Measurements from ENCODE around the gene RAP1GAP2. TPM values are rescaled to one million over a fixed set of nuclear protein-coding genes. Genes with fewer than 3 reads are reported as not detected.

RAP1GAP2 gene
- polyA plus RNA-seq, 1 experiment = 2.8 TPM

- Histone ChIP-seq H3K27ac (ENCODE audit: low read depth, low read length) (no peak overlapping the region), H3K4me3 (ENCODE audit: low read depth, low read length) (no peak overlapping the region), H3K9me3 (ENCODE audit: control insufficient read depth, insufficient read depth, low read length) (no peaks in the 10 kb centered on the region), H3K27me3 (ENCODE audit: control insufficient read depth, insufficient read depth, low read length) (no peaks in the 10 kb centered on the region)
- ChIA-PET POLR2A (no interaction called here), CTCF (interaction anchor here (0.6 to 6.6 kb wide), 6 partner anchors 8 to 306 kb away, joined by 3 to 101 read pairs (median 7); no protein-coding TSS in a partner anchor)
- TF ChIP-seq, protein P1, sequence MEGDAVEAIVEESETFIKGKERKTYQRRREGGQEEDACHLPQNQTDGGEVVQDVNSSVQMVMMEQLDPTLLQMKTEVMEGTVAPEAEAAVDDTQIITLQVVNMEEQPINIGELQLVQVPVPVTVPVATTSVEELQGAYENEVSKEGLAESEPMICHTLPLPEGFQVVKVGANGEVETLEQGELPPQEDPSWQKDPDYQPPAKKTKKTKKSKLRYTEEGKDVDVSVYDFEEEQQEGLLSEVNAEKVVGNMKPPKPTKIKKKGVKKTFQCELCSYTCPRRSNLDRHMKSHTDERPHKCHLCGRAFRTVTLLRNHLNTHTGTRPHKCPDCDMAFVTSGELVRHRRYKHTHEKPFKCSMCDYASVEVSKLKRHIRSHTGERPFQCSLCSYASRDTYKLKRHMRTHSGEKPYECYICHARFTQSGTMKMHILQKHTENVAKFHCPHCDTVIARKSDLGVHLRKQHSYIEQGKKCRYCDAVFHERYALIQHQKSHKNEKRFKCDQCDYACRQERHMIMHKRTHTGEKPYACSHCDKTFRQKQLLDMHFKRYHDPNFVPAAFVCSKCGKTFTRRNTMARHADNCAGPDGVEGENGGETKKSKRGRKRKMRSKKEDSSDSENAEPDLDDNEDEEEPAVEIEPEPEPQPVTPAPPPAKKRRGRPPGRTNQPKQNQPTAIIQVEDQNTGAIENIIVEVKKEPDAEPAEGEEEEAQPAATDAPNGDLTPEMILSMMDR (IDR thresholded peaks at IDR 0.05; ENCODE audit: low read depth, low read length) = no peak
- DNase-seq (ENCODE audit: low read depth, low spot score) = no peak
Measured at GRCh38 chr17:3011891-3012290, 215.7 kb downstream of the RAP1GAP2 start.

DNA sequence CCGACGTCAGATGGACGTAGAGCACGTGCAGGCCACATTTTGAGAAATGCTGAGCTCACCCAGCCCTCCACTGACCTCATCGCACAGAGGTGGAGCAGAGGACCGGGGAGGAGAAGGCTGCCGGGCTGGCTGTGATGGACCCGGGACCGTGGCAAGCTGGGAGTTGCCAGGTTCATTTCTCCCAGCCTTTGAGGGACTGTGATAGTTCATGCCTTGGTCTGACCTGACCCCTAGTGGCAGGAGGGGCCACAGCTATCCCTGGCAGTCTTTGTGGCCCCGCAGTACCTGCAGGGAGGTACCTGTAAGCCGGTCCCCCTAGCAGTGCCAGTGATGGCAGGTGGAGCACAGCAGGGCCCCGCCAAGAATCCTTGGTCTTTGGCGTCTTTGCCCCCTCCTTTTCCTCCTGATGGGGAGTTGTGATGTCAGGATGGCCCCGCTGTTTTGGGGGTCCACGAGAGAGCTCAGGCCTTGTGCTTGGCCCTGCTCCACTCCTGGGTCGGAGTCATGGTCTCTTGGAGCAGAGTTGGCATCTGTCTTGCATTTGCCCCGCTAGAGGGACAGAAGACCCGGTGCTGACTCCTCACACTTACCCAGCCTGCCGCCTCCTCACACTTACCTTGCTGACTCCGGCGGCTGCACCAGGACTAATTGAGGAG lies 216.8 kb downstream of the RAP1GAP2 start:
- H3K27ac ChIP-seq (ENCODE audit: low read depth, low read length) = no peak overlapping the region
- peaks cover 3% of the 10 kb centered on the region; the same call in 1 of the 2 replicates for H3K9me3 ChIP-seq (ENCODE audit: control insufficient read depth, insufficient read depth, low read length)
- DNase-seq (ENCODE audit: low read depth, low spot score) = no peak
- CTCF ChIA-PET = interaction anchor here (0.6 to 6.6 kb wide), 14 partner anchors 24 to 294 kb away, joined by 3 to 101 read pairs (median 5); no protein-coding TSS in a partner anchor
- no peak overlapping the region for H3K4me3 ChIP-seq (ENCODE audit: low read depth, low read length)
- H3K27me3 ChIP-seq (ENCODE audit: control insufficient read depth, insufficient read depth, low read length) = no peaks in the 10 kb centered on the region
- TF ChIP-seq, protein P1 (IDR thresholded peaks at IDR 0.05; ENCODE audit: low read depth, low read length) = peak; percentile 76
- POLR2A ChIA-PET = interaction anchor here (0.8 kb wide), 1 partner anchor 169 kb away, joined by 3 read pairs; no protein-coding TSS in a partner anchor

- DNase-seq (ENCODE audit: low read depth, low spot score) = no peak
- Histone ChIP-seq H3K27ac (ENCODE audit: low read depth, low read length) (peak overlapping the region; percentile 11), H3K9me3 (ENCODE audit: control insufficient read depth, insufficient read depth, low read length) (peaks cover 10% of the 10 kb centered on the region), H3K4me3 (ENCODE audit: low read depth, low read length) (no peak overlapping the region), H3K27me3 (ENCODE audit: control insufficient read depth, insufficient read depth, low read length) (no peaks in the 10 kb centered on the region)
- ChIA-PET CTCF (interaction anchor here (0.5 to 6.6 kb wide), 5 partner anchors 10 to 230 kb away, joined by 3 to 101 read pairs (median 4); no protein-coding TSS in a partner anchor), POLR2A (no interaction called here)
- TF ChIP-seq, protein P1 (IDR thresholded peaks at IDR 0.05; ENCODE audit: low read depth, low read length) = no peak
Measured at GRCh38 chr17:3015890-3016289, 219.7 kb downstream of the RAP1GAP2 start.

DNA sequence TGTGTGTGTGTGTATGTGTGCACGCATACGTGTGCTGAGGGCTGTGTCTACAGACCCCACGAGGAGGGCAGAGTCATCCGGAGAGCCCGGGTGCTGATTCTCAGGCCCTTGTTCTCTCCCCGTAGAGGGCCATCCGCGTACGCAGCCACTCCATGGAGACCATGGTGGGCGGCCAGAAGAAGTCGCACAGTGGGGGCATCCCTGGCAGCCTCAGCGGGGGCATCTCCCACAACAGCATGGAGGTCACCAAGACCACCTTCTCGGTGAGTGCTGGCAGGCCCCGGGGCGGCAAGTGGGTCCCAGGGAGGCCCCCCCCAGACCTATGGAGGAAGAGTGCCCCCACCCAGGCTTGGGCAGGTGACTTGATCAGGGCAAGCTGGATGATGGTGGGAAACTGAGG lies 221.7 kb downstream of the RAP1GAP2 start:
- H3K27ac ChIP-seq (ENCODE audit: low read depth, low read length) = no peak overlapping the region
- DNase-seq (ENCODE audit: low read depth, low spot score) = no peak
- H3K27me3 ChIP-seq (ENCODE audit: control insufficient read depth, insufficient read depth, low read length) = no peaks in the 10 kb centered on the region
- ChIA-PET CTCF (no interaction called here), POLR2A (no interaction called here)
- no peak overlapping the region for H3K4me3 ChIP-seq (ENCODE audit: low read depth, low read length)
- peaks cover 10% of the 10 kb centered on the region for H3K9me3 ChIP-seq (ENCODE audit: control insufficient read depth, insufficient read depth, low read length)
- TF ChIP-seq, protein P1 (IDR thresholded peaks at IDR 0.05; ENCODE audit: low read depth, low read length) = no peak

- Histone ChIP-seq H3K27me3 (ENCODE audit: control insufficient read depth, insufficient read depth, low read length) (no peaks in the 10 kb centered on the region), H3K9me3 (ENCODE audit: control insufficient read depth, insufficient read depth, low read length) (peaks cover 10% of the 10 kb centered on the region), H3K4me3 (ENCODE audit: low read depth, low read length) (no peak overlapping the region), H3K27ac (ENCODE audit: low read depth, low read length) (no peak overlapping the region)
- CTCF ChIA-PET = no interaction called here
- DNase-seq (ENCODE audit: low read depth, low spot score) = no peak
- TF ChIP-seq, protein P1 (IDR thresholded peaks at IDR 0.05; ENCODE audit: low read depth, low read length) = no peak
- POLR2A ChIA-PET = no interaction called here
Measured at GRCh38 chr17:3019761-3020160, 223.5 kb downstream of the RAP1GAP2 start.

All from AG04450 (cell line).